Ishikawa (cell line): ENCODE results near the gene TNFSF11.

Experiments used
- CEBPB ChIP-seq: IDR thresholded peaks from 2 replicates; pipeline ENCODE4 v1.6.1; 2012
- CREB1 ChIP-seq: IDR thresholded peaks from 2 replicates; pipeline ENCODE4 v1.6.1; 2012; ENCODE audit warnings: low read depth
- EGR1 ChIP-seq: IDR thresholded peaks from 2 replicates; pipeline ENCODE4 v1.6.1; 2012
- EP300 ChIP-seq: IDR thresholded peaks from 2 replicates; pipeline ENCODE4 v1.6.1; 2012; ENCODE audit warnings: borderline replicate concordance
- FOXM1 ChIP-seq: IDR thresholded peaks from 2 replicates; pipeline ENCODE4 v1.6.1; 2012; ENCODE audit warnings: low read depth, borderline replicate concordance
- MAX ChIP-seq: IDR thresholded peaks from 2 replicates; pipeline ENCODE4 v1.6.1; 2012
- NFIC ChIP-seq: IDR thresholded peaks from 2 replicates; pipeline ENCODE4 v1.6.1; 2012
- RAD21 ChIP-seq: IDR thresholded peaks from 2 replicates; pipeline ENCODE4 v1.6.1; 2012; ENCODE audit warnings: low read depth
- REST ChIP-seq: IDR thresholded peaks from 2 replicates; pipeline ENCODE4 v1.6.1; 2012; ENCODE audit warnings: low read depth, mild to moderate bottlenecking
- TAF1 ChIP-seq: IDR thresholded peaks from 2 replicates; pipeline ENCODE4 v1.6.1; 2012; ENCODE audit warnings: low read depth, mild to moderate bottlenecking
- TCF12 ChIP-seq: IDR thresholded peaks from 2 replicates; pipeline ENCODE4 v1.6.1; 2012; ENCODE audit warnings: low read depth
- TEAD4 ChIP-seq: IDR thresholded peaks from 2 replicates; pipeline ENCODE4 v1.6.1; 2012
- USF1 ChIP-seq: IDR thresholded peaks from 2 replicates; pipeline ENCODE4 v1.6.1; 2012
- YY1 ChIP-seq: IDR thresholded peaks from 2 replicates; pipeline ENCODE4 v1.6.1; 2012; ENCODE audit warnings: low read depth
- ZBTB7A ChIP-seq: IDR thresholded peaks from 2 replicates; pipeline ENCODE4 v1.6.1; 2012; ENCODE audit warnings: low read depth

TNFSF11 gene

GRCh38 chr13:42574011-42574410 is at the start of gene TNFSF11:
TNFSF11 (plus strand) TSS chr13:42574152; CDS start chr13:42574304, 152 bp downstream.
- TF ChIP-seq RAD21 (no peak), FOXM1 (no peak), TEAD4 (no peak), MAX (no peak), TCF12 (no peak), EGR1 (no peak), NFIC (no peak), ZBTB7A (no peak), CEBPB (no peak), YY1 (no peak)

- no peak for TF ChIP-seq MAX
- no peak for TF ChIP-seq FOXM1
- TF ChIP-seq TEAD4, result no peak
- TF ChIP-seq RAD21, result no peak
- TF ChIP-seq TAF1, result no peak
- no peak for TF ChIP-seq EGR1
- no peak for TF ChIP-seq EP300
- no peak for TF ChIP-seq ZBTB7A
- no peak for TF ChIP-seq TCF12
- TF ChIP-seq USF1, result no peak
- TF ChIP-seq CREB1, result no peak
- no peak for TF ChIP-seq NFIC
- TF ChIP-seq REST, result no peak
- TF ChIP-seq YY1, result no peak
- TF ChIP-seq CEBPB, result no peak
These were observed 49.4 kb upstream of the TNFSF11 start for GRCh38 chr13:42524487-42525034.

GRCh38 chr13:42525035-42525504 is 48.9 kb upstream of the TNFSF11 start:
- TF ChIP-seq ZBTB7A (no peak), USF1 (no peak), REST (no peak), YY1 (no peak), EGR1 (no peak), CREB1 (no peak), TEAD4 (no peak), TAF1 (no peak), FOXM1 (no peak), RAD21 (no peak), EP300 (no peak), MAX (no peak)

GRCh38 chr13:42526276-42526675 is 47.7 kb upstream of the TNFSF11 start:
- TF ChIP-seq EGR1 (no peak), YY1 (no peak), ZBTB7A (no peak), REST (no peak), FOXM1 (no peak), USF1 (no peak), NFIC (no peak), CEBPB (no peak), TCF12 (no peak), CREB1 (no peak), RAD21 (no peak)
